HCT116 (cell line): ENCODE data around the gene CISTR.

Source experiments
- CEBPB ChIP-seq: IDR thresholded peaks from 2 replicates; pipeline ENCODE4 v1.6.1; 2012; ENCODE audit warnings: low read depth
- CTCF ChIP-seq, 3 experiments: fragments of 200-600 bp in 1 of 3; sonication (generic) in 1 of 3; IDR thresholded peaks in 2 of 3; conservative IDR thresholded peaks in 1 of 3; 2 replicates each; pipeline ENCODE4 v1.5.1; 2012 to 2017; ENCODE audit warnings: low read depth in 2 of 3, low read length in 2 of 3, antibody characterized with exemption in 1 of 3, borderline replicate concordance in 1 of 3, control low read depth in 1 of 3, mild to moderate bottlenecking in 1 of 3, mixed read lengths in 1 of 3, mixed run types in 1 of 3, moderate library complexity in 1 of 3; ENCODE audit not compliant: insufficient read depth in 1 of 3
- ELF1 ChIP-seq: IDR thresholded peaks from 2 replicates; pipeline ENCODE4 v1.6.1; 2012; ENCODE audit warnings: low read depth, borderline replicate concordance
- EZH2 ChIP-seq: fragments of 200-600 bp; sonication (generic); IDR thresholded peaks from 2 replicates; pipeline ENCODE4 v1.6.1; 2017; ENCODE audit warnings: antibody characterized with exemption, mixed run types
- POLR2A ChIP-seq: IDR thresholded peaks from 2 replicates; pipeline ENCODE4 v1.7.0; 2011; ENCODE audit warnings: borderline replicate concordance; ENCODE audit not compliant: insufficient read depth, insufficient read length; ENCODE audit errors: extremely low read depth
- POLR2AphosphoS5 ChIP-seq: IDR thresholded peaks from 2 replicates; pipeline ENCODE4 v1.6.1; 2011; ENCODE audit warnings: mild to moderate bottlenecking, low read depth, low read length, moderate library complexity
- YY1 ChIP-seq: IDR thresholded peaks from 2 replicates; pipeline ENCODE4 v1.6.1; 2011; ENCODE audit warnings: low read length, low read depth, moderate library complexity, mild to moderate bottlenecking; ENCODE audit not compliant: insufficient replicate concordance; ENCODE audit errors: extremely low read depth
- TF ChIP-seq, protein P1 (sequence below): IDR thresholded peaks from 2 replicates; pipeline ENCODE4 v1.6.1; 2011; ENCODE audit warnings: mild to moderate bottlenecking, low read length, moderate library complexity; ENCODE audit not compliant: insufficient replicate concordance; ENCODE audit errors: extremely low read depth

- TF ChIP-seq POLR2AphosphoS5 (no peak), CTCF (IDR thresholded peaks at IDR 0.05 in 2 of 3, conservative IDR thresholded peaks at IDR 0.05 in 1 of 3; ENCODE audit: borderline replicate concordance in 1 of 3, insufficient read depth in 1 of 3, low read depth in 2 of 3, low read length in 2 of 3) (no peak), POLR2A (no peak), EZH2 (no peak), YY1 (no peak), ELF1 (no peak), CEBPB (no peak)
- TF ChIP-seq, protein P1, sequence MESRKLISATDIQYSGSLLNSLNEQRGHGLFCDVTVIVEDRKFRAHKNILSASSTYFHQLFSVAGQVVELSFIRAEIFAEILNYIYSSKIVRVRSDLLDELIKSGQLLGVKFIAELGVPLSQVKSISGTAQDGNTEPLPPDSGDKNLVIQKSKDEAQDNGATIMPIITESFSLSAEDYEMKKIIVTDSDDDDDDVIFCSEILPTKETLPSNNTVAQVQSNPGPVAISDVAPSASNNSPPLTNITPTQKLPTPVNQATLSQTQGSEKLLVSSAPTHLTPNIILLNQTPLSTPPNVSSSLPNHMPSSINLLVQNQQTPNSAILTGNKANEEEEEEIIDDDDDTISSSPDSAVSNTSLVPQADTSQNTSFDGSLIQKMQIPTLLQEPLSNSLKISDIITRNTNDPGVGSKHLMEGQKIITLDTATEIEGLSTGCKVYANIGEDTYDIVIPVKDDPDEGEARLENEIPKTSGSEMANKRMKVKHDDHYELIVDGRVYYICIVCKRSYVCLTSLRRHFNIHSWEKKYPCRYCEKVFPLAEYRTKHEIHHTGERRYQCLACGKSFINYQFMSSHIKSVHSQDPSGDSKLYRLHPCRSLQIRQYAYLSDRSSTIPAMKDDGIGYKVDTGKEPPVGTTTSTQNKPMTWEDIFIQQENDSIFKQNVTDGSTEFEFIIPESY, result no peak
These were observed 905 bp downstream of the CISTR start for GRCh38 chr12:53750812-53751335.
